HUDEP-2 (cell line): ENCODE data around the gene RAB3IL1.

ENCODE experiments used
- DNase-seq, 76 experiments: peaks; one replicate each; lab custom pipeline; 2025; ENCODE audit not compliant: unreplicated experiment in 76 of 76; lab: John Stamatoyannopoulos, UW

RAB3IL1 gene

DNA sequence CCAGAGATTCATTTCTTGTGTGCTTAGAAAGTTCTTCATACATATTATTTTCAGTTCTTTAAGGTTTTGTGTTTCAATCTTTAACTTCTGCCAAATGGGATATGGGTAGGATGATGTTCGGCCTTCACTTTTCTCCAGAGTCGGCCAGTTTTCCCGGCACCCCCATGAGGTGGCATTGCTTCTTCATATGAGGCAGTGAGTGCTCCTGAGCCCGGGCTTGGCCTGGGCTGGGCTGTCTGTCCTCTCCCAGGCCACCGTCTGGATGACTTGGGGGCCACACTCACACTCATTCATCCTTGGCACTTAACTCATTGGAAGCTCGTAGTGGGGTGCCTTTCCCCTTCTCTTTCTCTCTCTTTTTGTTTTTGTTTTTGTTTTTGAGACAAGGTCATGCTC is 65.5 kb downstream of the RAB3IL1 start:
- no peak for DNase-seq

DNA sequence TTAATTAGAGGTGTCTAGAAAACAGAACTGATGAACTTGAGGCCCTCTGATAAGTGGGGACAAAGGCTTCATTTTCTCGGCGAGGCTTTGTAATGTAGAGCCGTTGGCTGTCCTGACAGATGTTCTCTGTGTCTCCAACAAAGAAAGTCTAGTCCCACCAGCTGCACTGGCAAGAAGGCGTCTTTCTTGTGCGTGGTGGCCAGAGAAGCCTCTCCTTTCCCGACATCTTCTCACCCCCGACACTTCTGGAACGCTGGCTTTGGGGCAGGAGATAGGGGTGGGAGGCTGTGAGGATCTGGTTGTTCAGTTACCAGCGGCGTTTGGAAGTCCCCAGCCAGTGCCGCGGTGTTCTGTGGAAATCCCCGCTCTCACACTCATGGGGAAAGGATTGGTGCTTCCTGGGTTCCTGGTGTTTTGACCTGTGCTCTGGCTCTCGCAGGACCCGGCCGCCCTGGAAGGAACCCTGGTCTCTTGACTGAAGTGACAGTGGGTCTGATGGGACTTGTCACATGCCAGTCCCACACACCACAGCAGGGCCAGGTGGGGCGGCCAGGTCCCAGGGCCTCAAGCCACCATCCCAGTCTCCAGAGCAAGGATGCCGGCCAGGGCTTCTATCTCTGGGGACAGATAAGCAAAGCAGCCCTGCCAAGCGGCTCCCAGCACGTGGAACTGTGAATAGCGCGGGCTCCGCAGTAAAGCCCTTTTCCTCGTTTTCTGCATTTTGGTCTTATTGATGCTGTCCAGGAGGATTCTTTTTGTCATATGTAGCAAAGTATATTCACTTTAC is 66.1 kb downstream of the RAB3IL1 start:
- DNase-seq, result no peak

DNA sequence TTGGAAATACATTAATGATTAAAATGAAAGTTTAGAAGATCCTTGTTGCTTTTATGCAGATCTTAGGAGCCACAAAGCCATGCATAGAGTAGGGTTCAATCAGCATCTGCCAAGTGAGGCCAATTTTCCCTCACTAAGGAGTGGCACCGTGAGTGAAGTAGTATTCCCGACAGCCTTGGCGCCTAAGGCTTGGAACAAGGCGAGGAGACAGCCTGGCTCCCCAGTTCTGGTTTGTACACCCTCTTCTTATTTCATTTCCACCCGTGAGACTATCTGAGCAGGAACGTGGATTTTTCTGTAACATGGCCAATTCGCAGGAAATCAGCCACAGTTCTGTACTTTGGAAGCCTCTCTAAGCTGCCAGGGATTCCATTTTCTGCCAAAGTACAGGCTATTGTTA is 66.7 kb downstream of the RAB3IL1 start:
- DNase-seq, result no peak

DNA sequence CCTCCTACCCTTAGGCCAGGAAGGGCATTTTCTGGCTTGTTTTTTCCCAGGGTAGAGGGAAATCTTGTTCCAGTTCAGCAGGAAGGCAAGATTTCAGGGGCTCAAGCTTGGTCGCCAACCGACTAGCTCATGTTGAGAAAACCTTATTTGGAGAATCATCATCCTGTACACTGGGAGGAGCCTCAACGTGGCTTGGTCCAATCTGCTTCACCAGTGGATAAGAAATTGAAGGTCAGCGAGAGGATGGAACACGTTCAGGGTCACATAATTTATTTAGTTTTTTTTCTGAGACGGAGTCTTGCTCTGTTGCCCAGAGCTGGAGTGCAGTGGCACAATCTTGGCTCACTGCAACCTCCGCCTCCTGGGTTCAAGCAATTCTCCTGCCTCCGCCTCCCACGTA is 68.7 kb downstream of the RAB3IL1 start:
- DNase-seq, result no peak

DNA sequence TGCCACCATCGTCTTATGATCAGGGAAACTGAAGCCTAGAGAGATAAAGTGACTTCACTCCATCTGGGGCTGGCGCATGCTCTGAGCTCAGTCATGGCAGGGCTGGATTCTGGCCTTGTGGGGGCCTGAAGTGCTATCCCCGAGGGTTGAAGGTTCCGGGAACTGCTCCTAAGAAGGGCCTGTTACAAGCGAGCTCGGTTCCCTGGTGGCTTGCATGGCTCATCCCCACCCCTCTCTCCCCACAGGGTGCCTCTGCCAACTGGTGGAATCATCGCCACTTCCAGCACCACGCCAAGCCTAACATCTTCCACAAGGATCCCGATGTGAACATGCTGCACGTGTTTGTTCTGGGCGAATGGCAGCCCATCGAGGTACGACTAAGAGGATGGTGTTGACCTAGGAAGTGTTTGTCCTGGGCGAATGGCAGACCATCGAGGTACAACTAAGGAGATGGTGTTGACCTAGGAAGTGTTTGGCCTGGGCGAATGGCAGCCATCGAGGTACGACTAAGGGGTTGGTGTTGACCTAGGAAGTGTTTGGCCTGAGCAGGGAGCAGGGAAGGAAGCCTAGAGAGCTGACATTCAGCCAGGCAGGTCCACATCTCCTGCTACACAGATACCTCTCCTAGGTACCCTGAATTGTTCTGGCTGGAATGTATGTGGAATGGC is 69.3 kb downstream of the RAB3IL1 start:
- DNase-seq, result no peak
